ENCODE measurements around the gene FAM13A. TPM values are rescaled to one million over a fixed set of nuclear protein-coding genes. Genes with fewer than 3 reads are reported as not detected.
"Not testable (repeated sequence)": the region's sequence is repeated elsewhere in the genome, so short reads cannot be mapped to it uniquely, and the experiment has no call there.

FAM13A gene
- total RNA-seq, 1 donor from 2014 or later, result 13.2 TPM

DNA sequence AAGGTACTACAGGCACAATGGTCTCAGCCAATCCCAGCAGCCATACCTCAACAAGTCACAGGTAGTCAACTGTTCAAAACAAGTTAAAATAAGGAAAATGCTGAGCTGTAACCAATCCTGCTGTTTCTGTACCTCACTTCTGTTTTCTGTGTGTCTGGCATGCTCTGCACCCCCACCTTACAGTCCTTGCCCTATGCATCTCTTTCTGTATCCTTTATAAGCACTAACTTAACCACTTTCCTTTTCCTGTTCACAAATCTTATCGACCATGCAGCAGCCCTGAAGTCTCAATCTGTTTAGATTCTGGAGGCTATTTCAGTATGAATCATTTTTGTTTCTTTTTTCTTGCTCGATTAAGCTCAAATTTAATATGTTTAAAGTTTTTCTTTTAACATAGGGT, 12.5 kb upstream of the FAM13A start:
- H3K36me3 ChIP-seq, result no peaks in the 10 kb centered on the region
- intact Hi-C loops (cut with DNase I), result no loop called here
- TF ChIP-seq CTCF (IDR thresholded peaks at IDR 0.05), result no peak

DNA sequence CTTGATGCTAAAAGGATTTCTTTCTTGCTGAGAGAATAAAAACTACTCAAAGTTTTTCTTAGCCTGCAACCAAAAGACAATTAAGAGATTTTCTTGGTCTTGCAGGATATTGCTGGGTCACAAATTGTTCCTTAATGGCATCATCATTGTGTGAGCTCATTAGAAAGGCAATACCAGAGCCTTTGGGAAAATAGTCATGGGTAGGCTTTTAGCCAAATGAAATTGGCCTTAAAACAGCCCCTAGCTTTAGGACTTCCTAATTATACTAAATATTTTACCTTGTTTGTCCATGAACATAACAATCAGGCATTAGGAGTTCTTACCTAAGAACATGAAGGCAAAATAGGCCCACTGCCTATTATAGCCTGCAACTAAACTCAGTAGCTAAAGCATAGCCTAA, 10.4 kb upstream of the FAM13A start:
- Histone ChIP-seq H3K27ac (no peak overlapping the region), H3K4me3 (no peak overlapping the region), H3K36me3 (no peaks in the 10 kb centered on the region), H3K4me1 (no peaks in the 10 kb centered on the region), H3K9me3 (no peaks in the 10 kb centered on the region), H3K27me3 (no peaks in the 10 kb centered on the region)
- intact Hi-C loops (cut with DNase I), result no loop called here
- no peak for DNase-seq (ENCODE audit: low spot score in 2 of 2)
- no peak for TF ChIP-seq CTCF (IDR thresholded peaks at IDR 0.05)

More for the DNA sequence above, 12.5 kb upstream of the FAM13A start:
- Histone ChIP-seq H3K4me3 (no peak overlapping the region), H3K9me3 (no peaks in the 10 kb centered on the region), H3K27ac (no peak overlapping the region), H3K4me1 (no peaks in the 10 kb centered on the region), H3K27me3 (no peaks in the 10 kb centered on the region)
- no peak for DNase-seq (ENCODE audit: low spot score in 2 of 2)

- Histone ChIP-seq H3K4me1 (no peaks in the 10 kb centered on the region), H3K27me3 (no peaks in the 10 kb centered on the region), H3K36me3 (no peaks in the 10 kb centered on the region), H3K9me3 (no peaks in the 10 kb centered on the region), H3K27ac (no peak overlapping the region), H3K4me3 (no peak overlapping the region)
- intact Hi-C loops (cut with DNase I), result no loop called here
- DNase-seq (ENCODE audit: low spot score in 2 of 2), result no peak
- TF ChIP-seq CTCF (IDR thresholded peaks at IDR 0.05), result no peak
These were observed 7.9 kb upstream of the FAM13A start for GRCh38 chr4:89064848-89065247.

GRCh38 chr4:89057844-89058243, 859 bp upstream of the FAM13A start:
- peak overlapping the region; percentile 40 to 66 for H3K27ac ChIP-seq

DNA sequence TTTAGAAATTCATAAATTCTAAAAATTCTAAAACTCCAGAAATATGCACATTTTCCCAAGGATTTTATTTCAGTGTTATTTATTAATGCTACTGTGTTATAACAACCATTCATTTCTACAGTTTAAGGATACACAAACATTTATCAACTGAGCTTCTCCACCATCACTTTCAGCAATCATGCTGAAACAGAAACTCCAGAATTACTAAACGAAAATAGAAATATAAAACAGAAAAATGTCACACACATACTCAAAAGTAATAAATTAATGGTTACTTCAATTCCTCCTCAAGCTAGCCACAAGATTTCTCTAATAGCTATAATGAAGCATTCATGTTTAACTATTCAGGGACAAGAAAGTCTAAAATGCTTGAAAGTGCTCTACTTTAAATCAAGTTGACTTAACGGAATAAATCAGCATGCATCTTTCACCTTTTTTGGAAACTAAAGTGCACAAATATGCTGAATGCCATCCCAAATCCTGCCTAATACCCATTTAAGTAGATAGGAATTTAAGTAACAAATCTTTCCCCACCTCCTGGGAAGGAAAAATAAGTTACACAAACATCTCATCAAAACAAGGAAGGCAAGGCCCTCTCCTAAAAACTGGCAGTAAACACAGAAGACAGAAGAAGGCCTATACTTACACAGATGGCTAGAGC, 563 bp downstream of the FAM13A start:
- no peak for DNase-seq (ENCODE audit: low spot score in 2 of 2)

More at GRCh38 chr4:89057844-89058243, 859 bp upstream of the FAM13A start:
- not testable (repeated sequence) for H3K9me3 ChIP-seq; H3K27me3 ChIP-seq; H3K36me3 ChIP-seq; DNase-seq (ENCODE audit: low spot score in 2 of 2); H3K4me1 ChIP-seq
- intact Hi-C loops (cut with DNase I), result loop anchor here (2.0 kb wide), 1 partner anchor 53 kb away; the partner anchor contains the start of gene TIGD2
- H3K4me3 ChIP-seq, result peak overlapping the region in 1 of 2 donors; percentile 63

More for the DNA sequence above, 563 bp downstream of the FAM13A start:
- Histone ChIP-seq H3K36me3 (no peaks in the 10 kb centered on the region), H3K9me3 (no peaks in the 10 kb centered on the region), H3K27ac (peak overlapping the region; percentile 40 to 66), H3K4me3 (peak overlapping the region; percentile 54 to 63), H3K4me1 (peaks cover 0 to 9% of the 10 kb centered on the region in 2 donors), H3K27me3 (no peaks in the 10 kb centered on the region)
- no peak for TF ChIP-seq CTCF (IDR thresholded peaks at IDR 0.05)
- intact Hi-C loops (cut with DNase I), result loop anchor here (2.0 kb wide), 1 partner anchor 54 kb away; the partner anchor contains the start of gene TIGD2

All from ascending aorta (tissue), 2 donors.